ENCODE results near the gene PKD2L1. TPM values are rescaled to one million over a fixed set of nuclear protein-coding genes. Genes with fewer than 3 reads are reported as not detected.

Gene PKD2L1
- total and polyA plus RNA-seq, 7 donors, result 0.31 to 4.2 (median 0.60) TPM; not detected in 4

DNA sequence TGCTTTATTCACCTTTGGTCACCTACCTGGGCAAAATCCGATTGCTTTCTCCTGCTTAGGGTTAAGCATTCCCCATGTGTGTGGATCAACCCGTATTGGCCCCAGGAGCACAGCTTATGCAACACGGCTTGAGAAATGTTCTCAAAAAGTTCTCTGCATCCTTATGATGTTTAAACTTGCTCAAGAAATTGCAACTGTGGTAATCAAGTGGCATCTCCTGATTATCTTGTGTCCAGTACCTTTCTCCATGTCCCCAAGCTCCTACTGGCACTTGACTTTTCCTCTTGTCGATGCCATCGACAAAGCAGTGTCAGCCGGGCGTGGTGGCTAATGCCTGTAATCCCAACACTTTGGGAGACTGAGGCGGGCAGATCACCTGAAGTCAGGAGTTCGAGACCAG, 4.7 kb upstream of the PKD2L1 start:
- Histone ChIP-seq H3K9me3 (no peaks in the 10 kb centered on the region), H3K4me3 (no peak overlapping the region), H3K4me1 (no peaks in the 10 kb centered on the region), H3K27me3 (peaks cover 0 to 39% (median 7%) of the 10 kb centered on the region in 3 donors), H3K27ac (no peak overlapping the region), H3K36me3 (no peaks in the 10 kb centered on the region)
- 82 to 88% methylated on average over 9 of the region's 9 CpGs for WGBS, 2 donors
- TF ChIP-seq POLR2AphosphoS5 (IDR thresholded peaks at IDR 0.05) (no peak), POLR2A (IDR thresholded peaks at IDR 0.05) (no peak), CTCF (IDR thresholded peaks at IDR 0.05) (no peak), EP300 (IDR thresholded peaks at IDR 0.05) (no peak)
- intact Hi-C loops (cut with DNase I), result loop anchor here (5.0 kb wide), 1 partner anchor 38 kb away; no protein-coding TSS in a partner anchor
- no peak for DNase-seq

GRCh38 chr10:100333661-100334440, 3.8 kb upstream of the PKD2L1 start:
- Histone ChIP-seq H3K27me3 (peaks cover 0 to 47% (median 10%) of the 10 kb centered on the region in 3 donors), H3K4me3 (no peak overlapping the region), H3K36me3 (no peaks in the 10 kb centered on the region), H3K4me1 (no peaks in the 10 kb centered on the region), H3K27ac (no peak overlapping the region), H3K9me3 (no peaks in the 10 kb centered on the region)
- DNase-seq, result no peak
- WGBS, 2 donors, result 85 to 86% methylated on average over 2 of the region's 2 CpGs
- TF ChIP-seq POLR2A (IDR thresholded peaks at IDR 0.05), result no peak
- no peak for TF ChIP-seq CTCF (IDR thresholded peaks at IDR 0.05)
- TF ChIP-seq EP300 (IDR thresholded peaks at IDR 0.05), result no peak
- TF ChIP-seq POLR2AphosphoS5 (IDR thresholded peaks at IDR 0.05), result no peak
- intact Hi-C loops (cut with DNase I), result no loop called here

DNA sequence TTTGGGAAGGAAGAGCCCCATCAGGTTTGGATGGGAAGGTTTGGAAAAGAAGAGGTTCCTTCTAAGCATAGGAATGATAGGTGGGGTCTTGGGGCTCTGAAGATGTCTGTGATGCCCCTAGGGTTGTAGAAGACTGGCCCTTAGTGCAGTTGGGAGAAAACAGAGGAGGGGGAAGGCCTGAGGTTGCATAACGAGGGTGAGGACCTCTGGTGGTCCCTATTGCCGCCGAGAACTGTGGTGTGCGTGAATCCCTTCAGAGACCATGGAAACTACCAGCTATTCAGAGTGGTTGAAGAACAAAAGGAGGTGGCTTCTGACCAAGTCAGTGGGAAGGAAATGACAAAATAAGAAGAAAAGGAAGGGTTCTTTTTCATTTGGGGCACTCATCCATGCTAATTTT, 3.1 kb upstream of the PKD2L1 start:
- intact Hi-C loops (cut with DNase I), result no loop called here
- 62 to 80% methylated on average over 4 of the region's 4 CpGs for WGBS, 2 donors
- Histone ChIP-seq H3K27me3 (peaks cover 0 to 47% (median 10%) of the 10 kb centered on the region in 3 donors), H3K36me3 (no peaks in the 10 kb centered on the region), H3K4me1 (no peaks in the 10 kb centered on the region), H3K4me3 (no peak overlapping the region), H3K27ac (no peak overlapping the region), H3K9me3 (no peaks in the 10 kb centered on the region)
- DNase-seq, result no peak
- TF ChIP-seq CTCF (IDR thresholded peaks at IDR 0.05) (no peak), POLR2AphosphoS5 (IDR thresholded peaks at IDR 0.05) (no peak), EP300 (IDR thresholded peaks at IDR 0.05) (no peak), POLR2A (IDR thresholded peaks at IDR 0.05) (no peak)

GRCh38 chr10:100328198-100328597, 1.8 kb downstream of the PKD2L1 start:
- no peak overlapping the region for H3K4me3 ChIP-seq
- intact Hi-C loops (cut with DNase I), result no loop called here
- H3K36me3 ChIP-seq, result no peaks in the 10 kb centered on the region
- H3K27ac ChIP-seq, result no peak overlapping the region
- TF ChIP-seq POLR2AphosphoS5 (IDR thresholded peaks at IDR 0.05), result no peak
- 62 to 67% methylated on average over 5 of the region's 5 CpGs for WGBS, 2 donors
- DNase-seq, result no peak
- peaks cover 0 to 9% (median 6%) of the 10 kb centered on the region in 4 donors for H3K4me1 ChIP-seq
- H3K9me3 ChIP-seq, result no peaks in the 10 kb centered on the region
- H3K27me3 ChIP-seq, result peaks cover 0 to 40% (median 10%) of the 10 kb centered on the region in 3 donors

- no peak for DNase-seq
- WGBS, 2 donors, result 71 to 80% methylated on average over 3 of the region's 3 CpGs
- H3K27ac ChIP-seq, result no peak overlapping the region
- no peaks in the 10 kb centered on the region for H3K9me3 ChIP-seq
- no peaks in the 10 kb centered on the region for H3K36me3 ChIP-seq
- intact Hi-C loops (cut with DNase I), result no loop called here
- H3K4me1 ChIP-seq, result peaks cover 0 to 9% (median 6%) of the 10 kb centered on the region in 4 donors
- TF ChIP-seq POLR2A (IDR thresholded peaks at IDR 0.05), result no peak
- no peak for TF ChIP-seq EP300 (IDR thresholded peaks at IDR 0.05)
- TF ChIP-seq POLR2AphosphoS5 (IDR thresholded peaks at IDR 0.05), result no peak
- peaks cover 0 to 37% (median 10%) of the 10 kb centered on the region in 3 donors for H3K27me3 ChIP-seq
- no peak overlapping the region for H3K4me3 ChIP-seq
Observed at GRCh38 chr10:100327718-100328009, 2.4 kb downstream of the PKD2L1 start.

Data from sigmoid colon (tissue), 7 donors.